Fibroblast of mammary gland (primary cell): ENCODE measurements around the gene DHRS2.

Experiments
- DNase-seq: peaks from one replicate; pipeline ENCODE4 v3.0.0-alpha.2; 2010; ENCODE audit warnings: low read depth
- H3K4me3 ChIP-seq: 2 replicates; pipeline ENCODE4 v1.5.1; 2011; ENCODE audit warnings: low read depth, mild to moderate bottlenecking, low read length, moderate library complexity; ENCODE audit not compliant: control insufficient read depth
- CTCF ChIP-seq: conservative IDR thresholded peaks from 2 replicates; pipeline ENCODE4 v1.5.1; 2011; ENCODE audit warnings: low read depth, low read length, inconsistent platforms; ENCODE audit not compliant: control insufficient read depth, insufficient read depth

DHRS2 gene

GRCh38 chr14:23639048-23639890 is 3.1 kb downstream of the DHRS2 start:
- no peak for DNase-seq
- no peak for TF ChIP-seq CTCF
- H3K4me3 ChIP-seq, result no peak overlapping the region

- H3K4me3 ChIP-seq, result no peak overlapping the region
- peak; percentile 64 for DNase-seq
- TF ChIP-seq CTCF, result no peak
Observed at GRCh38 chr14:23639891-23640523, 3.8 kb downstream of the DHRS2 start.

GRCh38 chr14:23640524-23641141 is 4.5 kb downstream of the DHRS2 start:
- DNase-seq, result peak; percentile 88
- no peak for TF ChIP-seq CTCF
- H3K4me3 ChIP-seq, result no peak overlapping the region

- DNase-seq, result no peak
- H3K4me3 ChIP-seq, result no peak overlapping the region
- TF ChIP-seq CTCF, result no peak
Observed at GRCh38 chr14:23641180-23641914, 5.2 kb downstream of the DHRS2 start.

GRCh38 chr14:23641915-23642588 is 5.9 kb downstream of the DHRS2 start:
- no peak for TF ChIP-seq CTCF
- no peak overlapping the region for H3K4me3 ChIP-seq
- no peak for DNase-seq
